ENCODE measurements around the gene TWNK.
"Not testable (repeated sequence)": the region's sequence is repeated elsewhere in the genome, so short reads cannot be mapped to it uniquely, and the experiment has no call there.

Gene TWNK

GRCh38 chr10:100975397-100975796, 11.9 kb upstream of the TWNK start:
- DNase-seq, result not testable (repeated sequence)

- DNase-seq, result no peak
These were observed 10.4 kb upstream of the TWNK start for GRCh38 chr10:100976906-100977305.

GRCh38 chr10:100977436-100977835, 9.9 kb upstream of the TWNK start:
- DNase-seq, result no peak

- DNase-seq, result no peak
These were observed 9.0 kb upstream of the TWNK start for GRCh38 chr10:100978121-100978900.

GRCh38 chr10:100978901-100979195, 8.5 kb upstream of the TWNK start:
- DNase-seq, result no peak

- no peak for DNase-seq
These were observed 7.5 kb upstream of the TWNK start for GRCh38 chr10:100979791-100980272.

GRCh38 chr10:100980311-100980710, 7.0 kb upstream of the TWNK start:
- DNase-seq, result no peak

- DNase-seq, result no peak
These were observed 6.6 kb upstream of the TWNK start for GRCh38 chr10:100980711-100981110.

GRCh38 chr10:100981178-100981772, 6.1 kb upstream of the TWNK start:
- no peak for DNase-seq

GRCh38 chr10:100982916-100983830, 4.2 kb upstream of the TWNK start:
- DNase-seq, result no peak

- no peak for DNase-seq
These were observed 3.3 kb upstream of the TWNK start for GRCh38 chr10:100983868-100984671.

GRCh38 chr10:100984672-100985177, 2.6 kb upstream of the TWNK start:
- no peak for DNase-seq

GRCh38 chr10:100985336-100985735, 2.0 kb upstream of the TWNK start:
- no peak for DNase-seq

- no peak for DNase-seq
These were observed 756 bp upstream of the TWNK start for GRCh38 chr10:100986623-100986951.

GRCh38 chr10:100987685-100988049, 324 bp downstream of the TWNK start:
- DNase-seq, result no peak

GRCh38 chr10:100988166-100988565, 823 bp downstream of the TWNK start:
- no peak for DNase-seq

- DNase-seq, result no peak
These were observed 1.7 kb downstream of the TWNK start for GRCh38 chr10:100989088-100989487.

GRCh38 chr10:100993986-100994708, 6.8 kb downstream of the TWNK start:
- no peak for DNase-seq

- DNase-seq, result no peak
These were observed 7.8 kb downstream of the TWNK start for GRCh38 chr10:100995181-100995580.

GRCh38 chr10:100996678-100997359, 9.5 kb downstream of the TWNK start:
- DNase-seq, result no peak

- DNase-seq, result no peak
These were observed 10.2 kb downstream of the TWNK start for GRCh38 chr10:100997360-100998182.
